ENCODE data around the gene HPS1. TPM values are rescaled to one million over a fixed set of nuclear protein-coding genes. Genes with fewer than 3 reads are reported as not detected.

The HPS1 gene
- polyA plus RNA-seq, 2 of the 4 experiments (the other 2 are of a cell fraction) = 25.1 to 28.2 TPM

DNA sequence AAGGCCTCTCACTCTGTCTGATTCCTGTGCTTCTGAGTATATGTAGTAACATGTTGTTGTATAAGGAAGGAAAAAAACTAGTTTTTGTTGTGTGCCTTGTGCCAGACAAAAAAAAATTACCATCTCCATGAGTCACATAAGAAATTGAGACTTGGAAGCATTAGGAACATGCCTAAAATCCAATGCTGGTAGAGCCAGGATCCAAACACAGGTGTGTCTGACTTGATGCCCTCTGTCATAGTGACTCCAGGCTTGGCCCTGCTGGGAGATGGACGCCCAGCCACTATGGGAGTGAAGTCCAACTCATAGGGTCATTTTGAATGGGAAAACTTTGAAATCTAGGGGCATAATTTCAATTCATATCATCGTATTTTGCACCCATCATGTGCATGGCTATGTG is 69.7 kb downstream of the HPS1 start:
- Histone ChIP-seq H3K9me3 (no peaks in the 10 kb centered on the region), H3K4me2 (no peak overlapping the region), H3K4me3 (no peak overlapping the region), H3K4me1 (peaks cover 6% of the 10 kb centered on the region; the same call in 1 of the 3 replicates), H3K27ac (no peak overlapping the region)
- WGBS (ENCODE audit: missing lambda C conversion rate) = 43% methylated on average over 2 of the region's 2 CpGs
- POLR2A ChIA-PET = no interaction called here
- FAIRE-seq (no peak), DNase-seq (ENCODE audit: low read depth in 1 of 2, low spot score in 1 of 2) (no peak), ATAC-seq (no peak)
- no peak for TF ChIP-seq MYC (IDR thresholded peaks at IDR 0.05; ENCODE audit: borderline replicate concordance, low read length)
- TF ChIP-seq CHD4 (IDR thresholded peaks at IDR 0.05; ENCODE audit: borderline replicate concordance) = no peak
- TF ChIP-seq KDM5A (IDR thresholded peaks at IDR 0.05) = no peak
- TF ChIP-seq, protein P1, sequence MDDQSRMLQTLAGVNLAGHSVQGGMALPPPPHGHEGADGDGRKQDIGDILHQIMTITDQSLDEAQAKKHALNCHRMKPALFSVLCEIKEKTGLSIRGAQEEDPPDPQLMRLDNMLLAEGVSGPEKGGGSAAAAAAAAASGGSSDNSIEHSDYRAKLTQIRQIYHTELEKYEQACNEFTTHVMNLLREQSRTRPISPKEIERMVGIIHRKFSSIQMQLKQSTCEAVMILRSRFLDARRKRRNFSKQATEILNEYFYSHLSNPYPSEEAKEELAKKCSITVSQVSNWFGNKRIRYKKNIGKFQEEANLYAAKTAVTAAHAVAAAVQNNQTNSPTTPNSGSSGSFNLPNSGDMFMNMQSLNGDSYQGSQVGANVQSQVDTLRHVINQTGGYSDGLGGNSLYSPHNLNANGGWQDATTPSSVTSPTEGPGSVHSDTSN (IDR thresholded peaks at IDR 0.05) = no peak
- TF ChIP-seq KDM1A (IDR thresholded peaks at IDR 0.05; ENCODE audit: low read depth) = no peak
- no peak for TF ChIP-seq FOSB (CRISPR knock-in tag; IDR thresholded peaks at IDR 0.05)
- no peak for TF ChIP-seq GATA3 (IDR thresholded peaks at IDR 0.05; ENCODE audit: borderline replicate concordance)
- TF ChIP-seq, protein P2, sequence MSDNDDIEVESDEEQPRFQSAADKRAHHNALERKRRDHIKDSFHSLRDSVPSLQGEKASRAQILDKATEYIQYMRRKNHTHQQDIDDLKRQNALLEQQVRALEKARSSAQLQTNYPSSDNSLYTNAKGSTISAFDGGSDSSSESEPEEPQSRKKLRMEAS (IDR thresholded peaks at IDR 0.05) = no peak
- TF ChIP-seq RARB (CRISPR knock-in tag; IDR thresholded peaks at IDR 0.05) = no peak
- TF ChIP-seq NPAS2 (CRISPR knock-in tag; IDR thresholded peaks at IDR 0.05; ENCODE audit: borderline replicate concordance) = no peak
- TF ChIP-seq CEBPB (IDR thresholded peaks at IDR 0.05) = no peak
- TF ChIP-seq EP300 (IDR thresholded peaks at IDR 0.05) = no peak
- no peak for TF ChIP-seq RNF2 (IDR thresholded peaks at IDR 0.05; ENCODE audit: borderline replicate concordance, low read depth)
- no peak for TF ChIP-seq NR3C1 (IDR thresholded peaks at IDR 0.05)
- CTCF ChIA-PET = interaction anchor here (0.9 to 1.1 kb wide), 2 partner anchors 14 to 21 kb away, joined by 3 to 4 read pairs; no protein-coding TSS in a partner anchor

DNA sequence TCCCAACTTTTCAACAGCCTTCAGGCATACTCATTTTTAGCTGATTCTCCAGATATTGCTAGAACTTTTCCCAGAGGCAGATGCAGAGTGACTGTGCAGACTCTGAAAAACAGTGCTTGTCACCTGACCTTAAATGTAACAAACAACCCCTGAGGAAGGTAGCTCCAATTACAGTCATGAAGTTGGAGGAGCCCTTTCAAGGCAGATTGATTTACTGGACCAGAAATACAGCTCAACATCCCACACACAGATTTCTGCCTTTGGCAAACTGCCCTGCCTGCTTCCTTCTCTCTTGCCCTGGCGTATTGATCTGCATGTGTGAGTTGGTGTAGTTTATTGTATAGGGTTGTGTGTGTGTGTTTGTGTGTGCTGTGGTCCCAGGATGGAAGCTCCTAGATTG is 70.2 kb downstream of the HPS1 start:
- TF ChIP-seq RCOR1 (IDR thresholded peaks at IDR 0.05; ENCODE audit: low read depth, low read length) = no peak
- TF ChIP-seq MYC (IDR thresholded peaks at IDR 0.05; ENCODE audit: borderline replicate concordance, low read length) = no peak
- TF ChIP-seq, protein P3, sequence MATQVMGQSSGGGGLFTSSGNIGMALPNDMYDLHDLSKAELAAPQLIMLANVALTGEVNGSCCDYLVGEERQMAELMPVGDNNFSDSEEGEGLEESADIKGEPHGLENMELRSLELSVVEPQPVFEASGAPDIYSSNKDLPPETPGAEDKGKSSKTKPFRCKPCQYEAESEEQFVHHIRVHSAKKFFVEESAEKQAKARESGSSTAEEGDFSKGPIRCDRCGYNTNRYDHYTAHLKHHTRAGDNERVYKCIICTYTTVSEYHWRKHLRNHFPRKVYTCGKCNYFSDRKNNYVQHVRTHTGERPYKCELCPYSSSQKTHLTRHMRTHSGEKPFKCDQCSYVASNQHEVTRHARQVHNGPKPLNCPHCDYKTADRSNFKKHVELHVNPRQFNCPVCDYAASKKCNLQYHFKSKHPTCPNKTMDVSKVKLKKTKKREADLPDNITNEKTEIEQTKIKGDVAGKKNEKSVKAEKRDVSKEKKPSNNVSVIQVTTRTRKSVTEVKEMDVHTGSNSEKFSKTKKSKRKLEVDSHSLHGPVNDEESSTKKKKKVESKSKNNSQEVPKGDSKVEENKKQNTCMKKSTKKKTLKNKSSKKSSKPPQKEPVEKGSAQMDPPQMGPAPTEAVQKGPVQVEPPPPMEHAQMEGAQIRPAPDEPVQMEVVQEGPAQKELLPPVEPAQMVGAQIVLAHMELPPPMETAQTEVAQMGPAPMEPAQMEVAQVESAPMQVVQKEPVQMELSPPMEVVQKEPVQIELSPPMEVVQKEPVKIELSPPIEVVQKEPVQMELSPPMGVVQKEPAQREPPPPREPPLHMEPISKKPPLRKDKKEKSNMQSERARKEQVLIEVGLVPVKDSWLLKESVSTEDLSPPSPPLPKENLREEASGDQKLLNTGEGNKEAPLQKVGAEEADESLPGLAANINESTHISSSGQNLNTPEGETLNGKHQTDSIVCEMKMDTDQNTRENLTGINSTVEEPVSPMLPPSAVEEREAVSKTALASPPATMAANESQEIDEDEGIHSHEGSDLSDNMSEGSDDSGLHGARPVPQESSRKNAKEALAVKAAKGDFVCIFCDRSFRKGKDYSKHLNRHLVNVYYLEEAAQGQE (IDR thresholded peaks at IDR 0.05) = no peak
- no peak for TF ChIP-seq FOSL2 (IDR thresholded peaks at IDR 0.05)
- no peak for TF ChIP-seq FOSL2 (CRISPR knock-in tag; IDR thresholded peaks at IDR 0.05)
- TF ChIP-seq EHMT2 (IDR thresholded peaks at IDR 0.05; ENCODE audit: low read depth) = no peak
- no peak for TF ChIP-seq MAZ (IDR thresholded peaks at IDR 0.05; ENCODE audit: borderline replicate concordance, low read depth, low read length)
- TF ChIP-seq EP300 (IDR thresholded peaks at IDR 0.05) = no peak
- no peak for TF ChIP-seq CBX8 (IDR thresholded peaks at IDR 0.05)
- no peak for DNase-seq (ENCODE audit: low read depth in 1 of 2, low spot score in 1 of 2)
- Histone ChIP-seq H3K27ac (no peak overlapping the region), H3K4me3 (no peak overlapping the region), H3K4me1 (peaks cover 6% of the 10 kb centered on the region; the same call in 1 of the 3 replicates), H3K4me2 (no peak overlapping the region), H3K9me3 (no peaks in the 10 kb centered on the region)
- POLR2A ChIA-PET = no interaction called here
- 75% methylated on average over 1 of the region's 1 CpG for WGBS (ENCODE audit: missing lambda C conversion rate)
- CTCF ChIA-PET = interaction anchor here (0.9 to 1.1 kb wide), 2 partner anchors 13 to 22 kb away, joined by 3 to 4 read pairs; no protein-coding TSS in a partner anchor
- no peak for ATAC-seq
- FAIRE-seq = no peak

Data from A549 (cell line).